ENCODE results near the gene SHROOM3.

Gene SHROOM3

GRCh38 chr4:76741663-76742020 lies 306.6 kb downstream of the SHROOM3 start:
- H3K79me2 ChIP-seq (ENCODE audit: insufficient read depth, low read length), result no peaks in the 10 kb centered on the region
- H3K9me2 ChIP-seq (replicated peaks; ENCODE audit: insufficient read depth, low read length), result no peaks in the 10 kb centered on the region

GRCh38 chr4:76744241-76744921 lies 309.4 kb downstream of the SHROOM3 start:
- Histone ChIP-seq H3K9ac (ENCODE audit: low read length) (no peak overlapping the region), H3K27ac (ENCODE audit: low read depth, low read length) (no peak overlapping the region), H3K4me2 (ENCODE audit: low read depth, low read length, poor library complexity, severe bottlenecking) (no peak overlapping the region), H3K27me3 (ENCODE audit: low read length) (no peaks in the 10 kb centered on the region), H3K79me2 (ENCODE audit: insufficient read depth, low read length) (no peaks in the 10 kb centered on the region), H3F3A (ENCODE audit: insufficient read depth) (no peaks in the 10 kb centered on the region), H4K20me1 (ENCODE audit: low read depth, low read length) (no peaks in the 10 kb centered on the region), H3K9me2 (replicated peaks; ENCODE audit: insufficient read depth, low read length) (no peaks in the 10 kb centered on the region), H3K36me3 (ENCODE audit: low read length) (no peaks in the 10 kb centered on the region), H3K4me3 (ENCODE audit: insufficient read depth, low read length, poor library complexity, severe bottlenecking) (no peak overlapping the region), H3K9me3 (ENCODE audit: insufficient read depth, low read length) (no peaks in the 10 kb centered on the region), H2AFZ (ENCODE audit: low read depth, low read length, severe bottlenecking) (no peak overlapping the region)
- TF ChIP-seq EZH2phosphoT487 (conservative IDR thresholded peaks at IDR 0.05; ENCODE audit: low read length) (no peak), CTCF (IDR thresholded peaks at IDR 0.05; ENCODE audit: insufficient read depth, low read length, poor library complexity, severe bottlenecking) (no peak)

More at GRCh38 chr4:76741663-76742020, 306.6 kb downstream of the SHROOM3 start:
- Histone ChIP-seq H3K4me3 (ENCODE audit: insufficient read depth, low read length, poor library complexity, severe bottlenecking) (no peak overlapping the region), H3K36me3 (ENCODE audit: low read length) (no peaks in the 10 kb centered on the region), H3F3A (ENCODE audit: insufficient read depth) (no peaks in the 10 kb centered on the region), H2AFZ (ENCODE audit: low read depth, low read length, severe bottlenecking) (no peak overlapping the region), H3K27me3 (ENCODE audit: low read length) (no peaks in the 10 kb centered on the region), H3K9ac (ENCODE audit: low read length) (no peak overlapping the region), H3K4me2 (ENCODE audit: low read depth, low read length, poor library complexity, severe bottlenecking) (no peak overlapping the region), H3K9me3 (ENCODE audit: insufficient read depth, low read length) (no peaks in the 10 kb centered on the region), H4K20me1 (ENCODE audit: low read depth, low read length) (no peaks in the 10 kb centered on the region), H3K27ac (ENCODE audit: low read depth, low read length) (no peak overlapping the region)
- TF ChIP-seq CTCF (IDR thresholded peaks at IDR 0.05; ENCODE audit: insufficient read depth, low read length, poor library complexity, severe bottlenecking), result no peak

- H4K20me1 ChIP-seq (ENCODE audit: low read depth, low read length), result no peaks in the 10 kb centered on the region
- H3K36me3 ChIP-seq (ENCODE audit: low read length), result no peaks in the 10 kb centered on the region
- no peaks in the 10 kb centered on the region for H3K27me3 ChIP-seq (ENCODE audit: low read length)
- H3F3A ChIP-seq (ENCODE audit: insufficient read depth), result no peaks in the 10 kb centered on the region
- H3K27ac ChIP-seq (ENCODE audit: low read depth, low read length), result no peak overlapping the region
- no peak for TF ChIP-seq EZH2phosphoT487 (conservative IDR thresholded peaks at IDR 0.05; ENCODE audit: low read length)
- TF ChIP-seq CTCF (IDR thresholded peaks at IDR 0.05; ENCODE audit: insufficient read depth, low read length, poor library complexity, severe bottlenecking), result no peak
- H3K9me3 ChIP-seq (ENCODE audit: insufficient read depth, low read length), result no peaks in the 10 kb centered on the region
- H3K79me2 ChIP-seq (ENCODE audit: insufficient read depth, low read length), result no peaks in the 10 kb centered on the region
- no peak overlapping the region for H3K4me3 ChIP-seq (ENCODE audit: insufficient read depth, low read length, poor library complexity, severe bottlenecking)
- no peaks in the 10 kb centered on the region for H3K9me2 ChIP-seq (replicated peaks; ENCODE audit: insufficient read depth, low read length)
- H2AFZ ChIP-seq (ENCODE audit: low read depth, low read length, severe bottlenecking), result no peak overlapping the region
- no peak overlapping the region for H3K9ac ChIP-seq (ENCODE audit: low read length)
- H3K4me2 ChIP-seq (ENCODE audit: low read depth, low read length, poor library complexity, severe bottlenecking), result no peak overlapping the region
Observed at GRCh38 chr4:76745240-76745639, 310.2 kb downstream of the SHROOM3 start.
